Measurements from ENCODE around the gene LRRC28. TPM values are rescaled to one million over a fixed set of nuclear protein-coding genes. Genes with fewer than 3 reads are reported as not detected.
"Not testable (repeated sequence)": the region's sequence is repeated elsewhere in the genome, so short reads cannot be mapped to it uniquely, and the experiment has no call there.

The LRRC28 gene
- total RNA-seq, 1 donor from 2014 or later, result 10.5 TPM

DNA sequence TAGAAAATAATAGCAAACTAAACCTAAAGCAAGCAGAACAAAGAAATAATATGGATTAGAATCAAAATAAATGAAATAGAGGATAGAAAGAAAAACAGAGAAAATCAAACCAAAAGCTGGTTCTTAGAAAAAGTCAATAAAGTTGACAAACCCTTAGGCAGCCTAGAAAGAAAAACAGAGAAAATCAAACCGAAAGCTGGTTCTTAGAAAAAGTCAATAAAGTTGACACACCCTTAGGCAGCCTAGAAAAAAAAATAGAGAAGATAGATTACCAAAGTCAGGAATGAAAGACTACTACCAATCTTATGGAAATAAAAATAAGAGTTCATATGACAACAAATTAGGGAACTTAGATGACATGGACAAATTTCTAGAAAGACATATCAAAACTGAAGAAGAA lies 142.4 kb downstream of the LRRC28 start:
- no peak for DNase-seq (ENCODE audit: low read depth in 2 of 2)

DNA sequence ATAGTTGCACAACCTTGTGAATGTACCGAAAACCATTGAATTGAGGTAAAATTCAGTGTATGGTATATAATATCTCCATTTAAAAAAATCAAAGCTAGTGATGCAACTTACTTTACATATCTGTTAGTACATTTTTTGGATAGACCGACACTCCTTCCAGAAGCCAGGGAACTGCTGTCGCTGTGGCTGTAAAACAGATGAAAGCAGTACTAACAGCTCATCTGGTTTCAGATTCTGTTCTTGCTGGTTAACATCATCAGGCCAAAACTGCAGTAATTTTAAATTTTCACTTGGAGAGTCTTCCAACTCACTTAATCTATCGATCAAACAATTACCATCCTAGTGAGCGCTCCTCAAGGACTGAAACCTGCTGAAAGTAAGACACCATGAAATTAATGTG lies 145.1 kb downstream of the LRRC28 start:
- no peak for DNase-seq (ENCODE audit: low read depth in 2 of 2)

DNA sequence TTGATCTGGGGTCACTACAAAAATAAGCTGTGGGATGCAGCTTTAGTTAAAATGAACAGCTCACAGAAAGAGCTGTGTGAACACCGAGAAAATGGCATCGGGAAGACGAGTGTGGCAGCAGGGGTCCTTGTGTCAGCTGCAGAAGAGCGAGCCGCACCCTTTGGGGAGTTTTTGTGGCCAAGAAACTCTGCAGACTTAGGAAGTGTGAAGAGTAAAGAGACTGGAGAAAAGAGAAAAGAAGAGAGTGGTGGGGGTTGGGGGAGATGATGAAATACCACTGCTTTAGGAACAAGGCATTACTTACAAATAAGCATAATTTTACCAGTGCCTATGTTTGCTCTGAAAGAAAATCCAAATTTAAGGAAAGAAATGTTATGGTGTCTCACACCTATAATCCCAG lies 147.8 kb downstream of the LRRC28 start:
- no peak for DNase-seq (ENCODE audit: low read depth in 2 of 2)

DNA sequence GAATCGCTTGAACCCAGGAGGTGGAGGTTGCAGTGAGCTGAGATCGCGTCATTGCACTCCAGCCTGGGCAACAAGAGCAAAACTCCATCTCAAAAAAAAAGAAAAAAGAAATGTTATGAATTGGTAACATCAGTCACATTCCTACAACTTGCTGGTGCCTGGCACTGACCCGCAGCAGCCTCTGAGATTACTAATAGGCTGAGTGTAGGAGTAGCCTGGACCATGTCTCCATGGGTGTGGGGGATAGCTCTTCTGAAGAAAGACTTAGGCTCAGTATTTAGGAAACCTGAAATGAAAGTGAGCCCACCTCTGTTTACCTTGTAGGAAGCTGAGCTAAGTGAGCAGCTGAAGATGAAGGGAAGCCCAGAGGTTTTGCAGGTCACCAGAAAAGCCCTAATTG lies 148.3 kb downstream of the LRRC28 start:
- DNase-seq (ENCODE audit: low read depth in 2 of 2), result no peak

DNA sequence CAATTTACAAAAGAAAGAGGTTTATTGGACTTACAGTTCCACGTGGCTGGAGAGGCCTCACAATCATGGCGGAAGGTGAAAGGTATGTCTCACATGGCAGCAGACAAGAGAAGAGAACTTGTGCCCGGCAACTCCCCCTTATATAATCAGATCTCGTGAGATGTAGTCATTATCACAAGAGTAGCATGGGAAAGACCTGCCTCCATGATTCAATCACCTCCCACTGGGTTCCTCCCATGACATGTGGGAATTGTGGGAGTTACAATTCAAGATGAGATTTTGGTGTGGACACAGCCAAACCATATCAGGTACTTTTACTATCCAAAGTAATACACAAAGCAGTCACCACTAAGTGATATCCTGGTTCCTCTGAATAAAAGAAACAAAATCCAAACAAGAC lies 149.9 kb downstream of the LRRC28 start:
- DNase-seq (ENCODE audit: low read depth in 2 of 2), result not testable (repeated sequence)

DNA sequence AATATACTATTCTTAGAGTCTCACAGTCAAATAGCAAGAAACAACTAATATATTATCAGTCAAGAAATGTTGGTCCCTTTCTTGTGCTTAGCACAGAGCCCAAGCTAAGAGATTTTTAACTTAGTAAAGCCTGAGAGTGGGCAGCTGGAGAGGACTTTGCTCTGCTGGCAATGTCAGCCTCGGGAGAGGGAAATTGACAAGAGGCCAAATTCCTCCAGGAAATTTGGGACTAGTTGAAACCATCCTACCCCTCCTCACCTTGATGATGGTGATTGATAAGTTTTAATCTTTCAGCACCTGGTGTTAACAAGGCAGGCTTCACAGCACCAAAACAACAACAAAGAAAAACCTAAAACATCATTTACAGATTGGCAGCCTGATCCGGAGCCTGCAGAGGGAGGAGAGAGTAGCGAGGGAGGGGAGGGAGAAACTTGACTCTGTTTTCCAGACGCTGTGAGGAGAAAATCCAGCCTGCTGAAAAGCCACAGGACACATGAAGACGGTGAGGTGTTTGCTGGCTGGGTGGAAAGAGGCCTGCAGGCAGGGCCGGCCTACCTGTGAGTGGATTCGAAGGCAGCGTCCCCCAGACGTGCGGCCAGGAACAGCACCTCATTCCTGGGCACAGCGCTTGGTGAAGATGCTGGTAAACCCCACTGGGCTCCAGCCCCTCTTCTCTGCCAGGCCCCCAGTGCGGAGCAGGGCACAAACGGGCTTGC lies 150.9 kb downstream of the LRRC28 start:
- DNase-seq (ENCODE audit: low read depth in 2 of 2), result no peak

DNA sequence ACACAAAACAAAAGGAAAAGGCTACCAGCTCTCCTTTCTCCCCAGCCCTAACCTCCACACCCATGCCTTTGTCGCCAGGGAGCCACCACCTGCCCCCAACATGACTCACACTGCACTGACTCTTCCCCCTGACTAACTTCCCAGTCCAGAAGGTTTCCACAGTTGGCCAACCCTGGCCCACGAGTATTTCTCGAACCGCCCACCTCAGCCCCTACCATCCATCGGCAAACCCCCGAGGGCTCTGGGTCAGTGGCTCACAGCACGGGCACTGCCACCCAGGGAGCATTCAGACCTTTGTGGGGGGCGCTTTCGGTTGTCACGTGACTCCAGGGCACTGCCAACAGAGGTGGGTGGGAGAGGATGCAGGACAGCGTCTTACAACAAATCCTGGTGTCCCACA lies 152.3 kb downstream of the LRRC28 start:
- DNase-seq (ENCODE audit: low read depth in 2 of 2), result no peak

DNA sequence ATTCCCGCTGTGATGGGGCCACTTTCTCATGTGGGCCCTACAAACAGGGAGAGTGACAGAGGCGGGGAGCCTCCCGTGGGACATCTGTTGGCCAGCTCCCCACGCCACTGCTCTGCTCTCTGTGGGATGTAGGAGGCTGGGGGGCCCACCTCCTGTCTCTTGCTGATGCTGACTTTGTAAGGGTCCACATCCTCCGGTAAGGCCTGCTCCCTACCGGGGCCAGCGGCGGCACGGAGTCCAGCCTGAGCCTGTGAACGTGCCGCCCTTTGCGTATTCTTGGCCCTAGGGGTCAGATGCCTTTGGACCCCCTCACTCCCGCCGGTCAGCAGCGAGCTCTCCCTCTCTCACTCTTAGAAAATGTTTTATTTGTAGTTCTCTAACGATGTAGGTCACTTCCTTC lies 153.2 kb downstream of the LRRC28 start:
- DNase-seq (ENCODE audit: low read depth in 2 of 2), result no peak

DNA sequence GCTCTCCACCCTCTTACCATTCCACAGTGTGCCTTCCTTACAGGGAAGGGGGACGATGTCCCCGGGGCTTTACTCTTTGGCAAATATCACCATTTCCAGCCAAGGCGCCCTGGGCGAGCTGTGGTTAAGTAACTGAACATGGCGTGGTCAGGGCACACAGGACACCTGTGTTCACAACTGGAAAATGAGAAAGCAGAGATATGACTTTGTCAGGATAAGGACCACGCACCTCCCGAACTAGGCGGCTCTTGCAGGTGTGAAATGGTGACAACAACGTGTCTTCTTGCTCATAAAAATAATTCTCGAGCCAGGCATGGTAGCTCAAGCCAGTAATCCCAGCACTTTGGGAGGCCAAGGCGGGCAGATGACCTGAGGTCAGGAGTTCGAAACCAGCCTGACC lies 154.8 kb downstream of the LRRC28 start:
- no peak for DNase-seq (ENCODE audit: low read depth in 2 of 2)

DNA sequence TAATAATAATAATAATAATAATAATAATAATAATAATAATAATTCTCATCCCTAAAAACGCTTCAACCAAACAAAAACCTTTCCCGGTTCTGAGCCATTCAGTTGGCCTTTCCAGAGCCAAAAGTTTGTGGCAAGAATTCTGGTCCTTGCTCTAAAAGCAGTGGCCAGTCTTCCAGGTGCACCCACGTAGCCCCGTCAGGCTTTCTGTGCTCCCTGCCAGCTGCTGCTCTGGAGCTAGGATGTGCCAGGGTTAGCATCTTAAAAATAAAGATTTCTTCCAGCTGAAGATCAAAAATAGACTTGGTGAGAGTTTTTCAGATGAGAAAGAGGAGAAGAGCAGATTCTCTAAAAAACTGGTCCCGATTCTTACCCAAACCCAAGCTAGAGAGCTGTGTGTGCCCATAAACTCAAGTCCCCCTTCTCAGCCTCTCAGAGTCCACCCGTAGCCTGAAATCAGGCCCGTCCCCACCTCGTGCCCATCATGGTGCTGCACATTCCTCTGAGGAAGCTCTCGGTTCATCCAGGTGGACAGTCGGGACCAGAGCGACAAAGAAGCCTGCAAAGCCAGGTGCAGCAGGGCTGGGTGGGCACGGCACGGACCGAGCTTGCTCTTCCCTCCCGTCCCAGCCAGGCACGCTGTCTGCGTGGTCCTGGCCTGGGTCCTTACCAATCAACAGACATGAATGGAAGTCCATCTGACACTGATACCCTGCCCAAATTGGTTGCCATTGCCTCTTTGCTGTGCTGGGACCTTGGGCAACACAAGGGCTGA lies 155.6 kb downstream of the LRRC28 start:
- DNase-seq (ENCODE audit: low read depth in 2 of 2), result no peak

DNA sequence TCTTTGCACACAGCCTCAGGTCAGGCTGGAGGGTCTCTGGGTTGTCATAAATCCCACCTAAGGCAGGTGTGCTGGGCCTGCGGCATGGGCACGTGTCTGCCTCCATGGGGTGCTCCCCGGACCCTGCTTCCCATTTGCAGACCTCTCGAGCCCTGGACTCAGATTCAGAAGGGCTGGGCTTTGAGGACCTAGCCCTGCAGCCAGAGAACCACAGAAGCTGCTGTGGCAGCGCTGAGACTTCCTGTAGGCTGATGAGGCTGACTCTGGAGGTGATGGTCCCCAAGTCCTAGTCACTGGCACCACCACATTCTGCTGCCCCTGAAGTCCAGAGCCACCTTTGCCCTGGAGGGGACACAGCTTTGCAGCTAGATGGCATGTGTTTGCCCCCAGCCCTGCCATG lies 156.4 kb downstream of the LRRC28 start:
- no peak for DNase-seq (ENCODE audit: low read depth in 2 of 2)

DNA sequence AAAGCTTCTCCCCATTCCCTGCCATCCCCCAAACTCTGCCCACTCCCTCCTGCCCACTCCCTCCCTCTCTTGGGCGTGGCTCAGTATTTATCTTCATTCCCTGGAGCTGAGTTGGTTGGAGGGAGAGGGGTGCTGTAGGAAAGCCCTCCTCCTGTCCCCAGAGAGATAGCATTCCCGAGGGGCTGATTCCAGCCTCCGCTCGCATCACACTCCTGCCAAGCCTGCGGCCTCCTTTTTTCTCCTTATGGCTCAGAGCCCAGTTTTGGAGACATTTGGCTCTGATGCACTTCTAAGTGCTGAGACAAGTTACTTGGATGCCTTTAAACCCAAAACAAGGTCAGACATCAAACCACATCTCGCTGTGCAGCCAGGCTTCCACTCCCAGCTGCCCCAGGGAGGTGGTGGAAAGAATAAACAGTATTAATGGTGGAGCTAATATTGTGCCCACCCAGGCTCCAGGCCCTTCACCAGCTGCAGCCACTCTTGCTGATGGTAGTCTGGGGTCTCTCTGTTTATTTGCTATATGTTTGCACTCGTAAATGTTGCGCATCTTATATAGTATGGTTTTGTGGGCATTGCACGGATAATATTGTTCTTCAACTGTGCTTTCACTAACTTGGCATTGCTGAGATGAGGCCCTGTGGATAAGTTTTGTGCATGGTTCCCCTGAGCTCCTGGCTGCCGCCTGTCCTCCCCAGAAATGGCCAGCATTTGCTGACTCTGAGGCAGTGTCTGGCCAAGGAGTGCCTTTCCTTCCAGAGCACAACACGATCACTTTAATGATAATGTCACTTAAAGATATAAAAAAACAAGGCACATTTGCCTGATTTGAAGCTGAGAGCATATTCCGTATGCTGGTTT lies 157.2 kb downstream of the LRRC28 start:
- peak in 1 of 2 donors; percentile 37 for DNase-seq (ENCODE audit: low read depth in 2 of 2)

DNA sequence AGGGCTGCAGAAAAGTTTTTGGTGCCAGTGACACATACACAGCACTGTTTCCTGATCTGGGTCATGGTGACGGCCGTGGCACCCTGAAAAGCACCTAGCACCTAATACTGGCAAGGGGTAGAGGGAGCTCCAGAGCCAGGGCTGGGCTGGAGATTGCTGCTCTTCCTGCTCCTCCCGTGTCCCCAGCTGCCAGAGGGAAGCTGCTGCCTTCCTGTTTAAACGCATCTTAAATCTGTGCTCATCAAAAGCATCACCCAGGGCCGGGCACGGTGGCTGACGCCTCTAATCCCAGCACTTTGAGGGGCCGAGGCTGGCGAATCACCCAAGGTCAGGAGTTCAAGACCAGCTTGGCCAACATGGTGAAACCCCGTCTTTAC lies 157.8 kb downstream of the LRRC28 start:
- peak; percentile 76 to 85 for DNase-seq (ENCODE audit: low read depth in 2 of 2)

DNA sequence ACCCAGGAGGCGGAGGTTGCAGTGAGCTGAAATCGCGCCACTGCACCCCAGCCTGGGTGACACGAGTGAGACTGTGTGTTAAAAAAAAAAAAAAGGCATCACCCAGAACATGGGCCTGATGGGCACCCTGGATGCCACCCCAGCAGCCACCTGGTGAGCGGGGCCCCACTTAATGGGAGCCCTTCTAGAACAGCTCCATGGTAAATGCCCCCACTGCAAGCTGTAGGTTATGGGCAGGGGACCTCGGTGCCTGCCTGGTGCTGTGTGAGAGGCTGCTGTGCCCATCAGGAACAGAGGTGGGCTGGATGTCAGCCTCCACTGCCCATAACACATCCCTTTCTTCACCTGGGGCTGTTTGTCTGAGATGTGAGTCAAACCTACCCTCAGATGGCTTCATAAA lies 158.3 kb downstream of the LRRC28 start:
- no peak for DNase-seq (ENCODE audit: low read depth in 2 of 2)

DNA sequence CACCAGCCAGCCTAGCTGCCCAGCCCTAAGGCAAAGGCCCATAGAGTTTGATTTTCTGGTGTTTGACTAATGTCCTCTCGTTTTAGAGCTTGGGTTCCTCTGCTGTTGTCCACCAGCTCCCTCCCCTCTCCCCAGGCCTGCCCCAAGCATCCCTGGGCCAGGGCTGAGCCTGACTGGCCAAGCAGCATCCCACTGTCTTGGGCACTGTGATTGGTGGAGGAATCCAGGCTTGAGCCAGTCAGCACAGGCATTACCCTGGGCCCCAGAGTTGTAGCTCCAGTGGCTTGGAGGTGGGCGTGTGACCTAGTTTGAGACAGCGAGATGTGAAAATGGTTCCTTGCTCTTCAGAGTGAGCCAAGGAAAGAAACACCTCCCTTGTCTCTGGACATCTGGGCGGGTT lies 159.2 kb downstream of the LRRC28 start:
- DNase-seq (ENCODE audit: low read depth in 2 of 2), result no peak

DNA sequence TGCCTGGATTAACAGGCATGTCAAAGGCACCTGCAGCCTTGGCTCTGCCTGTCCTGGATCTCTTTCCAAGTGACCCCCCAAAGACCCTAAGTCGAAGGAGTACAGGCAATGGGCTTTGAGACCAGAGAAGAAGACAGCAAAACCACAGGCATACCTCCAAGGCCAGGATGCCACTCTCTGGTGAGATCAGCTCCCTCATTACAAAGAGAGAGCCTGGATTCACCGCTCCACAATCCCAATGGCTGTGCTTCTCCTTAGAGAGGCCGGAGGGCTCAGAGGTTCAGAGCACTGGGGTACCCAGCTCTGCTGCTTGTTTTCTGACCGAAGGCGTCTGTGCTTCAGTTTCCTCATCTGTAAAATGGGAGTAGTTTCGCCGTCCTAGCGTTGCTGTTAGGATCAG lies 160.0 kb downstream of the LRRC28 start:
- no peak for DNase-seq (ENCODE audit: low read depth in 2 of 2)

DNA sequence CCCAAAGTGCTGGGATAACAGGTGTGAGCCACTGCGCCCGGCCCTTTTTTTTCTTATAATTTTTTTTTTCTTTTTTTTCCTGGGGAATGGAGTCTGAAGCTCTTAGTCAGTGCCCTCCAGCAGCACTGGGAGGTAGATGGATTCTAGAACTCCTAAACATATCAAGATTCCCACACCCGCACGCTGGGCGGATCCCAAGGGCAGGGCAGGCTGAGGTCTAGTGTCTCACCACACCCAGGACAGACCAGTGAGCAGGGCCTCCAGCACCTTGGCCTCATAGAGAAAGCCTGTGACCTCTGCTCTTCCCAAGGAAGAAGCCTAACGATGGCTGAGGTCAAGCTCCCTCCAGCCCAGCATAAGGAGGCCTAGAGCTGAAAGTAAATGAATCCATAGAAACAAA lies 160.8 kb downstream of the LRRC28 start:
- DNase-seq (ENCODE audit: low read depth in 2 of 2), result no peak

DNA sequence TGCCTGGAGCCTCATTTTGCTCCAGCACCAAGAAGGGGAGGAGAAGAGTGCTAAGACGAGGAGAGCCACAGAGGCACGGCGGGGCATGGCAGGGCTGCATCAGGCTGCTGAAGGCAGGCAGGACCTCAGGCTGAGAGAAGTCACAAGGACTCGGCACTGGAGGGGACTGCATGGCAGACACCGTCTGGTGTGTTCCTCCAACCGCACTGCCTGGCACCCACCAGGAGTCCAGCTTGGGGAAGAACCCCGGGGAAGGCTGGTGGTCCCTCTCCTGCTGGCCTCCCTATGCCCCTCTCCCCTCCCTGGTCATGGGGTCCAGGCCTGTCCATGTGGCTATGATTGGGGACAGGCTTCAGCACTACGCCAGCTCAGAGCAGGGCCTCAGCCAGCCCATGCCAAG lies 161.3 kb downstream of the LRRC28 start:
- no peak for DNase-seq (ENCODE audit: low read depth in 2 of 2)

DNA sequence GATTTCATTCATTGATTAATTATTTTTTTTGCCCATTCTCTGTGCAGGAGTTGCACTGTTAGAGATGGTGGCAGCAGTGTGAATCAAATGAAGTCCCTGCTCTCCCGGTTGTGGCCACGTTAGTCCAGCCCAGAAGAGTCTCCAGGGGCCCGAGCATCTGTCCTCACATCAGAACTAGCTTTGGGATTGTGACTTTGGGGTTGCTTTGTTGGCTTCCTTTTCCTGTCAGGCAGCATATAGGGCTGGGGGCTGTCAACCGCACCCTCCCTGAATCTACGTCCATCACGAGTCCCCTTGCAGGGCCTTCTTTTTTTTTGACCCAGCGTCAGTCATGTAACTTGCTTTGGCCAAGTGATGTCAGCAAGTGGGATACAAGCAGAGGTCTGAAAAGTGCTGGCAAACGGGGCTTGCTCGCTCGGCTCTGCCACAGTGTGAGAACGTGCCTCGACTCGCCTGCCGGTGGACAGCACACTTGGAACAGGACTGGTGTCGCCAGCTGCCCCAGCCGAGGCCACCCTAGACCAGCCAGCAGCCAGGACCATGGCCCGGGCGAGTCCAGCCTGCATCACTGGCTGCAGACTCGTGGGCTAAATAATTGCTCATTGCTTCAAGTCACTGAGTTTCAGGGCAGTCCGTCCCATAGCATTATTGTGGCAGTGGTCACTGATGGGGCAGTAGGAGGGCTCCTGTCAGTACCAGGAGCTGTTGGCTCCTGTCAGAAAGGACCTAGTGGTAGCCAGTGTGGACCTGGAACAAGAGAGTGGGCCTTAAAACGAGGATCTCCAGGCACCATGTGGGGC lies 162.9 kb downstream of the LRRC28 start:
- DNase-seq (ENCODE audit: low read depth in 2 of 2), result no peak

DNA sequence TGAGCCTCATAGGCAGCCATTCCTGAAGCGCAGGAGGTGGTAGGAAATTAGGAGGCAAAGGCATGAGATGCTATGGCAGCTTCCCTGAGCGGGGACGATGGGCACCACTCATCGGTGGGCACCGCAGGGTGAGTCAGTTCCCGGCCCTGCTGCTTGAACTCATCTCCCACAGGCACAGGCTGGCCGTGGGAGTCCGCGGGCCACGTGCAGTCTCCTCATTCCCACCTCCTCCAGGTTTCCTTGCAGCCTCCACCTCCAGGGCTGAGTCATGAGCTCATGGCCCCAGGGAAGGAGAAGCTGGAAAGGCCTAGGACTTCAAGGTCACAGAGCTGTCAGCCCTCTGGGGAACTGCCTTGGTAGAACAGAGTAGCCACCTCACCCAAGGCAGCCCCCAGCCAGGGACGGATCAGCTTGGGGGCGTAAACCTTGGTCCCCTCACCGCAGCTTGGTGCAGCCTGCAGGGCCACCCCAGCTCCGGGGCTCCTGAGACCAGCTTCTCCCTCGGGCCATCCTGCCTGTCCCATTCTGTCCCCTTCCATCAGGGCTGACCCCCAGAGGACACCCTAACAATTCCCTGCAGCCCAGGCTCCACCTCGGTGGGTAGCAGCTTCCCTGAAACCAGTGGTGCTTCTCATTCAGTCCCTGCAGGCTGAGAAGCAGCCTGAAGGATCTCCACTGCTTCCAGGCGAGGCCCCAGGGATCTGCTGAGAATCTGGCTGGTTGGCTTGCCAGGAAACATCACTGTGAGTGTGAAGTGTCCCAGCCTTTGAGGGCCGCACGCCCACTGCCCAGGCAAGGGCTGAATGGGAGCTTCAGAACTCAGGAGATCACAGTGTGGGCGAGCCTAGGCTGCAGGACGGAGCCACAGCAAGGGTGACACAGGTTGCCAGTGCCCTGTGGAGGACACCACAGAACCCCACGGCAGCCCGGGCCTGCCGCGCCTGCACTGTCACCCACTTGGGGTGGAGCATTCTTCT lies 163.8 kb downstream of the LRRC28 start:
- DNase-seq (ENCODE audit: low read depth in 2 of 2), result no peak

Measured in lung microvascular endothelial cell (primary cell).